ENCODE measurements around the gene DNAI4.

GRCh38 chr1:66929691-66929998, 5.0 kb upstream of the DNAI4 start:
- no peak for TF ChIP-seq EZH2 (IDR thresholded peaks at IDR 0.05; ENCODE audit: borderline replicate concordance, low read depth, low read length, poor library complexity, severe bottlenecking)
- TF ChIP-seq CTCF (conservative IDR thresholded peaks at IDR 0.05; ENCODE audit: low read depth, low read length), result no peak
